Liver (tissue), 9 donors: ENCODE measurements around the gene ALG5. TPM values are rescaled to one million over a fixed set of nuclear protein-coding genes. Genes with fewer than 3 reads are reported as not detected.

ENCODE experiments used
- DNase-seq: peaks from one replicate; pipeline ENCODE4 v3.0.0-alpha.2; 2017; ENCODE audit warnings: low spot score
- H3K27ac ChIP-seq, 2 donors: one replicate each; pipeline ENCODE4 v1.7.0; 2013; ENCODE audit warnings: inconsistent platforms in 2 of 2, low read length in 2 of 2, control low read depth in 1 of 2, low read depth in 1 of 2, mild to moderate bottlenecking in 1 of 2
- H3K27me3 ChIP-seq, 4 donors: one replicate each; pipeline versions ENCODE4 v1.6.1 to v1.7.0; 2013; ENCODE audit warnings: low read length in 3 of 4, inconsistent platforms in 1 of 4, mild to moderate bottlenecking in 1 of 4, moderate library complexity in 1 of 4; ENCODE audit not compliant: control insufficient read depth in 4 of 4, insufficient read depth in 4 of 4
- H3K36me3 ChIP-seq, 4 donors: one replicate each; pipeline versions ENCODE4 v1.6.1 to v1.7.0; 2013; ENCODE audit warnings: low read length in 3 of 4, mild to moderate bottlenecking in 3 of 4, low read depth in 1 of 4, moderate library complexity in 1 of 4; ENCODE audit not compliant: control insufficient read depth in 4 of 4, insufficient read depth in 3 of 4
- H3K4me1 ChIP-seq, 4 donors: one replicate each; pipeline versions ENCODE4 v1.6.1 to v1.7.0; 2013; ENCODE audit warnings: low read length in 3 of 4, mild to moderate bottlenecking in 3 of 4, moderate library complexity in 1 of 4; ENCODE audit not compliant: control insufficient read depth in 4 of 4, insufficient read depth in 4 of 4
- H3K4me3 ChIP-seq, 3 donors: one replicate each; pipeline versions ENCODE4 v1.6.1 to v1.7.0; 2013; ENCODE audit warnings: low read length in 3 of 3, control low read depth in 1 of 3, low read depth in 1 of 3, mild to moderate bottlenecking in 1 of 3
- H3K9ac ChIP-seq, 2 donors: one replicate each; pipeline ENCODE4 v1.7.0; 2013; ENCODE audit warnings: low read length in 2 of 2, mild to moderate bottlenecking in 2 of 2, moderate library complexity in 2 of 2, control low read depth in 1 of 2, low read depth in 1 of 2
- H3K9me3 ChIP-seq, 4 donors: one replicate each; pipeline versions ENCODE4 v1.6.1 to v1.7.0; 2013; ENCODE audit warnings: low read length in 3 of 4; ENCODE audit not compliant: control insufficient read depth in 4 of 4
- ATF3 ChIP-seq: IDR thresholded peaks from 2 replicates; pipeline ENCODE4 v1.6.1; 2016; ENCODE audit warnings: antibody characterized with exemption
- CTCF ChIP-seq: fragments of 150-350 bp; IDR thresholded peaks from 2 replicates; pipeline ENCODE4 v1.5.1; 2017; ENCODE audit warnings: improper control_type of control experiment, low read depth, low read length; ENCODE audit not compliant: missing input control
- EGR1 ChIP-seq, 2 donors: IDR thresholded peaks; 2 replicates each; pipeline ENCODE4 v1.6.1; 2016 to 2018; ENCODE audit warnings: antibody characterized with exemption in 2 of 2, low read depth in 2 of 2
- FOXA1 ChIP-seq: IDR thresholded peaks from 2 replicates; pipeline ENCODE4 v1.6.1; 2016; ENCODE audit warnings: antibody characterized with exemption
- FOXA2 ChIP-seq: IDR thresholded peaks from 2 replicates; pipeline ENCODE4 v1.6.1; 2016; ENCODE audit warnings: antibody characterized with exemption
- GABPA ChIP-seq, 2 donors: IDR thresholded peaks in 1 of 2; conservative IDR thresholded peaks in 1 of 2; 2 replicates each; pipeline ENCODE4 v1.6.1; 2016; ENCODE audit warnings: antibody characterized with exemption in 2 of 2, mild to moderate bottlenecking in 1 of 2, moderate library complexity in 1 of 2
- HNF4A ChIP-seq, 2 donors: conservative IDR thresholded peaks; 2 replicates each; pipeline ENCODE4 v1.6.1; 2016; ENCODE audit warnings: antibody characterized with exemption in 2 of 2, mild to moderate bottlenecking in 2 of 2
- HNF4G ChIP-seq: IDR thresholded peaks from 2 replicates; pipeline ENCODE4 v1.6.1; 2016; ENCODE audit warnings: antibody characterized with exemption
- JUND ChIP-seq, 2 donors: IDR thresholded peaks; 2 replicates each; pipeline ENCODE4 v1.6.1; 2016; ENCODE audit warnings: antibody characterized with exemption in 2 of 2
- MAX ChIP-seq: IDR thresholded peaks from 2 replicates; pipeline ENCODE4 v1.6.1; 2016; ENCODE audit warnings: antibody characterized with exemption
- RAD21 ChIP-seq, 2 donors: IDR thresholded peaks; 2 replicates each; pipeline ENCODE4 v1.6.1; 2016; ENCODE audit warnings: antibody characterized with exemption in 2 of 2, mild to moderate bottlenecking in 2 of 2
- REST ChIP-seq: IDR thresholded peaks from 2 replicates; pipeline ENCODE4 v1.6.1; 2016; ENCODE audit warnings: antibody characterized with exemption, mild to moderate bottlenecking
- RXRA ChIP-seq, 2 donors: IDR thresholded peaks; 2 replicates each; pipeline ENCODE4 v1.6.1; 2017 to 2018; ENCODE audit warnings: antibody characterized with exemption in 2 of 2, mild to moderate bottlenecking in 1 of 2
- SP1 ChIP-seq: IDR thresholded peaks from 2 replicates; pipeline ENCODE4 v1.6.1; 2018; ENCODE audit warnings: antibody characterized with exemption, mild to moderate bottlenecking
- TAF1 ChIP-seq: conservative IDR thresholded peaks from 2 replicates; pipeline ENCODE4 v1.6.1; 2016; ENCODE audit warnings: antibody characterized with exemption, mild to moderate bottlenecking
- ZBTB33 ChIP-seq: IDR thresholded peaks from 2 replicates; pipeline ENCODE4 v1.6.1; 2016; ENCODE audit warnings: antibody characterized with exemption
- WGBS: extraction: QIAGEN DNeasy Blood & Tissue Kit; methylation state at CpG from one replicate; pipeline ENCODE4 v1.1.7; 2013; 5-methylcytosine and 5-hydroxymethylcytosine counted together
- polyA plus RNA-seq, 2 donors: library from polyadenylated mRNA; stranded (reverse) in 1 of 2; unstranded in 1 of 2; fragments of 200-250 nt in 1 of 2; fragments of >200 nt in 1 of 2; fragmentation: Nextera tagmentation in 1 of 2; extraction: Ambion mirVana in 1 of 2; gene quantifications; one replicate each; pipeline versions ENCODE4 v1.2.1 to v1.2.3, GENCODE V29; 2013 to 2015
- total RNA-seq, 2 donors: library from RNA; depleted of rRNA; stranded (reverse); fragments of >200 nt; gene quantifications; one replicate each; pipeline ENCODE4 v1.2.3, GENCODE V29; 2014
- donor health status: healthy.
- donor health status: healthy.
- donor health status: healthy.
- donor health status: healthy.
- donor health status: healthy.

Gene ALG5
- total and polyA plus RNA-seq, 4 donors = 20.7 to 60.1 (median 37.5) TPM

GRCh38 chr13:36975172-36975571, 24.0 kb downstream of the ALG5 start:
- H3K36me3 ChIP-seq = peaks cover 2 to 18% (median 6%) of the 10 kb centered on the region in 4 donors
- WGBS = 90% methylated on average over 1 of the region's 1 CpG
- H3K9ac ChIP-seq = no peak overlapping the region
- no peak overlapping the region for H3K4me3 ChIP-seq
- H3K27me3 ChIP-seq = no peaks in the 10 kb centered on the region
- H3K9me3 ChIP-seq = no peaks in the 10 kb centered on the region
- DNase-seq = no peak
- TF ChIP-seq HNF4A (conservative IDR thresholded peaks at IDR 0.05) = no peak
- TF ChIP-seq REST = no peak
- TF ChIP-seq TAF1 = no peak
- no peak for TF ChIP-seq JUND (IDR thresholded peaks at IDR 0.05)
- no peak for TF ChIP-seq GABPA (IDR thresholded peaks at IDR 0.05 in 1 of 2, conservative IDR thresholded peaks at IDR 0.05 in 1 of 2)
- TF ChIP-seq ZBTB33 = no peak
- TF ChIP-seq FOXA1 = no peak
- no peak for TF ChIP-seq RXRA (IDR thresholded peaks at IDR 0.05)
- TF ChIP-seq CTCF = no peak
- TF ChIP-seq FOXA2 = no peak
- TF ChIP-seq RAD21 (IDR thresholded peaks at IDR 0.05) = no peak
- TF ChIP-seq EGR1 (IDR thresholded peaks at IDR 0.05; ENCODE audit: low read depth in 2 of 2) = no peak
- TF ChIP-seq MAX = no peak
- TF ChIP-seq ATF3 = no peak
- no peak for TF ChIP-seq HNF4G
- no peak for TF ChIP-seq SP1
- H3K4me1 ChIP-seq = no peaks in the 10 kb centered on the region
- no peak overlapping the region for H3K27ac ChIP-seq
